A673 (cell line): ENCODE data around the gene PUM1. TPM values are rescaled to one million over a fixed set of nuclear protein-coding genes. Genes with fewer than 3 reads are reported as not detected.

Source experiments
- BruUV-seq: library from RNA; stranded (reverse); fragments of 400-500 nt; replicated peaks from 2 replicates; lab custom pipeline; 2021; lab: Mats Ljungman, UMichigan
- CTCF ChIA-PET: fragments of 300-600 bp; sonication (Branson Sonifier 250); formaldehyde crosslinking; loops from one replicate; lab custom pipeline; 2022; ENCODE audit warnings: antibody characterized with exemption; lab: Charles Lee
- POLR2A ChIA-PET: fragments of 300-600 bp; sonication (Branson Sonifier 250); formaldehyde crosslinking; loops from one replicate; lab custom pipeline; 2022; ENCODE audit warnings: antibody characterized with exemption; ENCODE audit not compliant: low non-redundant PET; lab: Charles Lee
- DNase-seq: peaks from one replicate; pipeline ENCODE4 v3.0.0-alpha.2; 2015; ENCODE audit warnings: low spot score
- H3K27ac ChIP-seq: fragments of 200-600 bp; sonication (generic); 2 replicates; pipeline ENCODE4 v1.5.1; 2016; ENCODE audit warnings: mixed run types, low read depth, mild to moderate bottlenecking, mixed read lengths, antibody characterized with exemption, low read length; ENCODE audit not compliant: poor library complexity, severe bottlenecking
- H3K27me3 ChIP-seq: fragments of 200-600 bp; sonication (generic); replicated peaks from 2 replicates; pipeline ENCODE4 v1.6.1; 2017; ENCODE audit warnings: mixed run types, low read depth, mild to moderate bottlenecking, mixed read lengths, antibody characterized with exemption, low read length; ENCODE audit not compliant: insufficient read depth, poor library complexity
- H3K36me3 ChIP-seq: fragments of 200-600 bp; sonication (generic); 2 replicates; pipeline ENCODE4 v1.6.1; 2016; ENCODE audit warnings: mixed run types, mild to moderate bottlenecking, mixed read lengths, antibody characterized with exemption, low read length; ENCODE audit not compliant: insufficient read depth, poor library complexity, severe bottlenecking
- H3K4me1 ChIP-seq: fragments of 200-600 bp; sonication (generic); 2 replicates; pipeline ENCODE4 v1.6.1; 2017; ENCODE audit warnings: mixed run types, mild to moderate bottlenecking, mixed read lengths, antibody characterized with exemption, low read length; ENCODE audit not compliant: insufficient read depth, poor library complexity, severe bottlenecking
- H3K4me3 ChIP-seq: fragments of 200-600 bp; sonication (generic); 2 replicates; pipeline ENCODE4 v1.5.1; 2016; ENCODE audit warnings: low read depth, mixed run types, mild to moderate bottlenecking, mixed read lengths, low read length; ENCODE audit not compliant: poor library complexity, severe bottlenecking
- H3K9me3 ChIP-seq: fragments of 200-600 bp; sonication (generic); 2 replicates; pipeline ENCODE4 v1.6.1; 2016; ENCODE audit warnings: mixed run types, low read depth, mild to moderate bottlenecking, mixed read lengths, antibody characterized with exemption, low read length; ENCODE audit not compliant: poor library complexity, severe bottlenecking
- EZH2 ChIP-seq: fragments of 200-600 bp; sonication (generic); IDR thresholded peaks from 2 replicates; pipeline ENCODE4 v1.6.1; 2017; ENCODE audit warnings: borderline replicate concordance, low read depth, mild to moderate bottlenecking, mixed read lengths, antibody characterized with exemption, low read length; ENCODE audit not compliant: poor library complexity, severe bottlenecking
- intact Hi-C: fragments of 100-400 bp; cut with micrococcal nuclease; formaldehyde crosslinking; loops from one replicate; pipeline ENCODE4 v1.10.0; 2022; ENCODE audit not compliant: unreplicated experiment
- total RNA-seq: library from RNA; stranded (reverse); gene quantifications from 2 replicates; pipeline ENCODE4 v1.2.3, GENCODE V29; 2021
- TF ChIP-seq, protein P1 (sequence below): fragments of 300-800, 200-600 bp; sonication (generic); conservative IDR thresholded peaks from 2 replicates; pipeline ENCODE4 v1.5.1; 2017; ENCODE audit warnings: low read depth, mild to moderate bottlenecking, antibody characterized with exemption, low read length, moderate library complexity, mixed read lengths

The PUM1 gene
- total RNA-seq, 1 experiment from 2014 or later, result 138 TPM

GRCh38 chr1:30982937-30983336 lies 82.6 kb downstream of the PUM1 start:
- no TSS peak for BruUV-seq
- no peak for DNase-seq
- TF ChIP-seq EZH2, result no peak
- TF ChIP-seq, protein P1, sequence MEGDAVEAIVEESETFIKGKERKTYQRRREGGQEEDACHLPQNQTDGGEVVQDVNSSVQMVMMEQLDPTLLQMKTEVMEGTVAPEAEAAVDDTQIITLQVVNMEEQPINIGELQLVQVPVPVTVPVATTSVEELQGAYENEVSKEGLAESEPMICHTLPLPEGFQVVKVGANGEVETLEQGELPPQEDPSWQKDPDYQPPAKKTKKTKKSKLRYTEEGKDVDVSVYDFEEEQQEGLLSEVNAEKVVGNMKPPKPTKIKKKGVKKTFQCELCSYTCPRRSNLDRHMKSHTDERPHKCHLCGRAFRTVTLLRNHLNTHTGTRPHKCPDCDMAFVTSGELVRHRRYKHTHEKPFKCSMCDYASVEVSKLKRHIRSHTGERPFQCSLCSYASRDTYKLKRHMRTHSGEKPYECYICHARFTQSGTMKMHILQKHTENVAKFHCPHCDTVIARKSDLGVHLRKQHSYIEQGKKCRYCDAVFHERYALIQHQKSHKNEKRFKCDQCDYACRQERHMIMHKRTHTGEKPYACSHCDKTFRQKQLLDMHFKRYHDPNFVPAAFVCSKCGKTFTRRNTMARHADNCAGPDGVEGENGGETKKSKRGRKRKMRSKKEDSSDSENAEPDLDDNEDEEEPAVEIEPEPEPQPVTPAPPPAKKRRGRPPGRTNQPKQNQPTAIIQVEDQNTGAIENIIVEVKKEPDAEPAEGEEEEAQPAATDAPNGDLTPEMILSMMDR, result 0 out of 2 replicates have a peak, but pooled peaks have one; percentile 9
- Histone ChIP-seq H3K36me3 (peaks cover 29% of the 10 kb centered on the region), H3K4me1 (peaks cover 19% of the 10 kb centered on the region), H3K27me3 (no peaks in the 10 kb centered on the region), H3K9me3 (no peaks in the 10 kb centered on the region), H3K27ac (no peak overlapping the region), H3K4me3 (no peak overlapping the region)
- ChIA-PET POLR2A (no interaction called here), CTCF (no interaction called here)
- intact Hi-C loops, result no loop called here

DNA sequence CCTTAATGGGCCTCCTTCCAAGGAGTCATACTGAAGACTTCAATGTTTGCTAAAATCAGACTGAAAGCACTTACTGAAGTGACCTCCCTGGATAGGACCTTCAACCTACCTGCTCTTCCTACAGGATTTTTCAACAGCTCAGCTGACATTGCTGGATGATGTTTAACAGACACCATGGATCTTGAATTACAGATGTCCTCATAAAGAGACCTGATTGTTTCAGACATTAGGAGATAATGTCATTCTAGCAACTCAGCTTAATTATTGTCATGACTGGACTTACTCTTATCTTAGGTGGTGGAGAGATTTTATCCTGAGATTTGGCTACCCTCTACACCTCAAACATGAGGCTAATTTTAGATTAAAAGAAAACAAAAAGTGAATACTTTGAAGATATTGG lies 83.1 kb downstream of the PUM1 start:
- peaks cover 17% of the 10 kb centered on the region for H3K4me1 ChIP-seq
- CTCF ChIA-PET, result no interaction called here
- H3K9me3 ChIP-seq, result no peaks in the 10 kb centered on the region
- no peak for TF ChIP-seq EZH2
- TF ChIP-seq, protein P1, result no peak
- peaks cover 31% of the 10 kb centered on the region for H3K36me3 ChIP-seq
- no peak overlapping the region for H3K4me3 ChIP-seq
- no peaks in the 10 kb centered on the region for H3K27me3 ChIP-seq
- no peak overlapping the region for H3K27ac ChIP-seq
- no peak for DNase-seq
- no TSS peak for BruUV-seq
- POLR2A ChIA-PET, result no interaction called here
- intact Hi-C loops, result no loop called here

GRCh38 chr1:30981172-30981571 lies 84.3 kb downstream of the PUM1 start:
- no TSS peak for BruUV-seq
- peaks cover 26% of the 10 kb centered on the region for H3K4me1 ChIP-seq
- POLR2A ChIA-PET, result no interaction called here

More at GRCh38 chr1:30981172-30981571, 84.3 kb downstream of the PUM1 start:
- intact Hi-C loops, result no loop called here
- no peak for TF ChIP-seq EZH2
- TF ChIP-seq, protein P1, result no peak
- Histone ChIP-seq H3K27ac (no peak overlapping the region), H3K4me3 (no peak overlapping the region), H3K27me3 (no peaks in the 10 kb centered on the region), H3K9me3 (no peaks in the 10 kb centered on the region), H3K36me3 (peaks cover 31% of the 10 kb centered on the region)
- DNase-seq, result no peak
- CTCF ChIA-PET, result no interaction called here
